Measurements from ENCODE around the gene HSD17B7. TPM values are rescaled to one million over a fixed set of nuclear protein-coding genes. Genes with fewer than 3 reads are reported as not detected.
A peak's percentile ranks its signal among the peaks of the same experiment; 100 is the strongest.
"Not testable (repeated sequence)": the region's sequence is repeated elsewhere in the genome, so short reads cannot be mapped to it uniquely, and the experiment has no call there.

Gene HSD17B7
- total and polyA plus RNA-seq, 9 of the 15 experiments (the other 6 are each of a cell fraction or from before 2014, with no cell fraction given) = 12.7 to 48.7 (median 21.3) TPM

GRCh38 chr1:162818666-162819065 lies 28.2 kb downstream of the HSD17B7 start:
- H4K20me1 ChIP-seq (replicated peaks; ENCODE audit: control insufficient read depth, insufficient read depth, low read length); H3K4me2 ChIP-seq (ENCODE audit: insufficient read depth, low read length); H3K36me3 ChIP-seq (ENCODE audit: control insufficient read depth, insufficient read depth, low read length); H3K27ac ChIP-seq (ENCODE audit: extremely low read depth, low read depth, low read length); in situ Hi-C loops (cut with MboI); BruUV-seq (replicated peaks); CTCF ChIA-PET (ENCODE audit: low intra/inter-chr PET ratio); H3K9ac ChIP-seq (ENCODE audit: insufficient read depth in 1 of 2, low read depth in 2 of 2, low read length in 2 of 2); H3K9me1 ChIP-seq (ENCODE audit: control insufficient read depth, insufficient read depth, low read length); H3K9me3 ChIP-seq (replicated peaks; ENCODE audit: control insufficient read depth, insufficient read depth, low read depth, low read length); H2AFZ ChIP-seq (ENCODE audit: low read depth, low read length); H3K79me2 ChIP-seq (ENCODE audit: control insufficient read depth, insufficient read depth, low read length); H3K4me3 ChIP-seq; FAIRE-seq; POLR2A ChIA-PET; DNase-seq (ENCODE audit: extremely low read depth in 1 of 4, low spot score in 3 of 4); intact Hi-C loops (cut with micrococcal nuclease); H3K4me1 ChIP-seq (replicated peaks in 1 of 2; ENCODE audit: control insufficient read depth in 2 of 2, insufficient read depth in 2 of 2, low read length in 2 of 2); TF ChIP-seq NR2C1 (IDR thresholded peaks at IDR 0.05); NR4A1 (CRISPR knock-in tag; IDR thresholded peaks at IDR 0.05); REST (CRISPR knock-in tag; IDR thresholded peaks at IDR 0.05; ENCODE audit: low read depth): not testable (repeated sequence)
- peaks cover 9 to 12% of the 10 kb centered on the region in 2 experiments; a peak in 4 of 5 replicates for H3K27me3 ChIP-seq (ENCODE audit: control insufficient read depth in 2 of 2, insufficient read depth in 2 of 2, low read length in 2 of 2)
- 0% methylated on average over 1 of the region's 1 CpG for WGBS (ENCODE audit: insufficient coverage, low coverage, missing lambda C conversion rate)
- ATAC-seq = peak; percentile 41
- TF ChIP-seq RNF2 (IDR thresholded peaks at IDR 0.05) = peak; percentile 45; the same call in 1 of the 2 replicates
- peak; percentile 43; the same call in 1 of the 2 replicates for TF ChIP-seq NR2C1 (tag; IDR thresholded peaks at IDR 0.05)
- TF ChIP-seq KLF16 (IDR thresholded peaks at IDR 0.05) = peak; percentile 92
- TF ChIP-seq NR4A1 (tag; IDR thresholded peaks at IDR 0.05) = 0 out of 2 replicates have a peak, but pooled peaks have one; percentile 40
- peak; percentile 98 for TF ChIP-seq REST (IDR thresholded peaks at IDR 0.05; ENCODE audit: borderline replicate concordance)
- peak; percentile 23; the same call in 1 of the 2 replicates for TF ChIP-seq DMBX1 (CRISPR knock-in tag; IDR thresholded peaks at IDR 0.05; ENCODE audit: borderline replicate concordance)
- peak; percentile 72 for TF ChIP-seq CXXC5 (CRISPR knock-in tag; IDR thresholded peaks at IDR 0.05)
- TF ChIP-seq E2F6 (IDR thresholded peaks at IDR 0.05; ENCODE audit: borderline replicate concordance in 1 of 2, extremely low read depth in 1 of 2, insufficient read depth in 1 of 2, insufficient read length in 1 of 2, low read depth in 1 of 2, low read length in 1 of 2, poor library complexity in 1 of 2, severe bottlenecking in 1 of 2) = peak in 1 of 2 experiments; percentile 26
- TF ChIP-seq L3MBTL2 (IDR thresholded peaks at IDR 0.05) = peak; percentile 99
- TF ChIP-seq LEF1 (IDR thresholded peaks at IDR 0.05) = peak; percentile 48; the same call in 1 of the 2 replicates

All from K562 (cell line).